LoVo (cell line): ENCODE results near the gene SMIM10L1.

Experiments
- DNase-seq: peaks from one replicate; pipeline ENCODE4 v3.0.0-alpha.2; 2016; ENCODE audit warnings: low spot score

The SMIM10L1 gene

DNA sequence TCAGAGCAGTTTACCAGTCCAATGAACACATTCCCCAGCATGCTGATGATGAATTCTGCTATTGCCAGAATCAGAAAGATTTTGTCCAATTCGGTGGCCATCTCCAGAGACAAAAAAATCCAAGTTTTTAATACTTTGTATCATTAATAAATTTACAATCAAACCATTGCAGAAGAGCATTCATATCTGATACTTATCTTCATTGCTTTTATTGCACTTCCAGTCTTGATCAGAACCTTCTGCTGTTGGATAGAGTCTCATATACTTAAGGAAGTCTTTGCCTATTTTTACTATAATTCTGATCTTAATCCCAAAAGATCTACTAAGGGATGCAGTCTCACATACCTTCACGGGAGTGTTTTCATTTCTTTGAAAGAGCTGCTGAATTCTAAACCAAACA, 15.8 kb downstream of the SMIM10L1 start, which contains the start of gene TAS2R42:
TSS of gene TAS2R42 (minus strand) at position 101 of the 400 bp plus-strand sequence. CDS start at position 101, 0 bp downstream.
- no peak for DNase-seq

DNA sequence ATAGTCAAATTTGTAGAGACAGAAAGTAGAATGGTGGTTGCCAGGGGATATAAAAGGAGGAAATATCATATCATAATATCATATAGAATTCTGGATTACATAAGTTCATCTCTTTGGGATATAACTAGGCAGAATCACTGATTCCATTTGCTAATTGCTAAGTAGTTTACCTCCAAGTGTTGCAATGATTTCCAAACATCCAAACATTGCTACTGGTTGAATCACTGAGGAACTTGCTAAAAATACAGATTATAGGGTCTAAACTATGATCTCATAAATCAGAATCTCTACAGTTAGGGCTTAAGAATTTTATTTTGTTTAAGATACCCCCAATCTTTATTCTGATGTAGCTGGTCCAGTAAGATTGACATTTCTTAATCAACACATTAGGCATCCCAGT, 31.8 kb downstream of the SMIM10L1 start:
- no peak for DNase-seq

DNA sequence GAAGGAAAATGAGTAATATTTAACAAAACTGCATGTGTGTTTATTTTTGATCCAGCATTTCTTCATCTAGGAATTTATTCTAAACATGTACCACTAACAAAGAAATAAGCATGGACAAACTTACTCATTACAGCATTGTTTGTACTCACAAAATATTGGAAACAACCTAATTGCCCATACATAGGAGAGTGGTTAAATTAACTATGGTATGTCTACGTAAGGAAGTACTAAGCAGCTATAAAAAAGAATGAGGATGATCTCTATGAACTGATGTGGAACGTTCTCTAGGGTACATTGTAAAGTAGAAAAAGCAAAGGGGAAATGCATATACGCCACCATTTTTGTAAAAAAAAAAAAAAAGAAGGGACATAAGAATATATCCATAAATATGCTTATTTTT, 33.2 kb downstream of the SMIM10L1 start:
- no peak for DNase-seq

DNA sequence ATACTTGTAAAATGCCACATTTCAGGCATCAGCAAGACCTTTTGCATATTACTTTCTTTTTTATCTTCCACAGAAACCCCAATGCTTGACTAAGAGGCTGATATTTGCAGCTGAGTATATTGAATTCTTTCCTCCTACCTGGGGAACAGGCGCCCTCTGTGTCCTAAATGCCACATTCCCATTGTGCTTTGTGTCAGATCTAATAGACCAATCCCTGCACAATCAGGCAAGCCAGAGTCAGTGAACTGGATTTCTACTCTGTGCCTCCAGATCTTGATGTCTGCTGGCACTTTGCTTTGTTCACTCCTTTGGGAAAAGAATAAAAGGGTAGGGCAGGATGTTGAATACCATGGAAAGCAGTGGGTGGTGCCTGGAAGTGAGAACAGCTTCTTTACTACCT, 38.1 kb downstream of the SMIM10L1 start:
- DNase-seq, result no peak
